ENCODE measurements around the gene MYADM.
A peak's percentile ranks its signal among the peaks of the same experiment; 100 is the strongest.

MYADM gene

GRCh38 chr19:53915000-53915399, 47.3 kb downstream of the MYADM start:
- ChIA-PET POLR2A (no interaction called here), CTCF (no interaction called here)
- peak; percentile 64 for DNase-seq (ENCODE audit: extremely low spot score)
- TF ChIP-seq PKNOX1 (IDR thresholded peaks at IDR 0.05) (peak; percentile 77), CTBP1 (IDR thresholded peaks at IDR 0.05; ENCODE audit: borderline replicate concordance) (no peak), ZNF384 (IDR thresholded peaks at IDR 0.05) (no peak), ELF4 (IDR thresholded peaks at IDR 0.05) (no peak), SUZ12 (IDR thresholded peaks at IDR 0.05) (no peak)

- ChIA-PET POLR2A (no interaction called here), CTCF (no interaction called here)
- DNase-seq (ENCODE audit: extremely low spot score) = no peak
- no peak for TF ChIP-seq TARDBP (IDR thresholded peaks at IDR 0.05)
- no peak for TF ChIP-seq ELF4 (IDR thresholded peaks at IDR 0.05)
- TF ChIP-seq L3MBTL2 (conservative IDR thresholded peaks at IDR 0.05) = no peak
- TF ChIP-seq FOXM1 (IDR thresholded peaks at IDR 0.05; ENCODE audit: borderline replicate concordance) = no peak
- TF ChIP-seq FOXK2 (IDR thresholded peaks at IDR 0.05) = no peak
- TF ChIP-seq NFRKB (IDR thresholded peaks at IDR 0.05) = no peak
- no peak for TF ChIP-seq CTBP1 (IDR thresholded peaks at IDR 0.05; ENCODE audit: borderline replicate concordance)
Observed at GRCh38 chr19:53916004-53916403, 48.3 kb downstream of the MYADM start.

- ChIA-PET CTCF (no interaction called here), POLR2A (no interaction called here)
Observed at GRCh38 chr19:53917356-53917755, 49.7 kb downstream of the MYADM start.

More at GRCh38 chr19:53917356-53917755, 49.7 kb downstream of the MYADM start:
- DNase-seq (ENCODE audit: extremely low spot score) = no peak
- TF ChIP-seq LEF1 (IDR thresholded peaks at IDR 0.05; ENCODE audit: borderline replicate concordance) (no peak), TARDBP (IDR thresholded peaks at IDR 0.05) (no peak), ZNF384 (IDR thresholded peaks at IDR 0.05) (no peak), NFRKB (IDR thresholded peaks at IDR 0.05) (no peak), FOXM1 (IDR thresholded peaks at IDR 0.05; ENCODE audit: borderline replicate concordance) (no peak), PKNOX1 (IDR thresholded peaks at IDR 0.05) (no peak), SP1 (IDR thresholded peaks at IDR 0.05) (no peak), HDGF (IDR thresholded peaks at IDR 0.05; ENCODE audit: borderline replicate concordance) (no peak), FOXK2 (IDR thresholded peaks at IDR 0.05) (no peak), ARNT (IDR thresholded peaks at IDR 0.05) (no peak), ELF4 (IDR thresholded peaks at IDR 0.05) (no peak), CTBP1 (IDR thresholded peaks at IDR 0.05; ENCODE audit: borderline replicate concordance) (no peak), BHLHE40 (IDR thresholded peaks at IDR 0.05; ENCODE audit: borderline replicate concordance) (no peak), L3MBTL2 (conservative IDR thresholded peaks at IDR 0.05) (no peak), SUZ12 (IDR thresholded peaks at IDR 0.05) (no peak), FOXA1 (IDR thresholded peaks at IDR 0.05) (no peak)

All from HEK293T (cell line).